A673 (cell line): ENCODE results near the gene NTN1. TPM values are rescaled to one million over a fixed set of nuclear protein-coding genes. Genes with fewer than 3 reads are reported as not detected.

Source experiments
- BruUV-seq: library from RNA; stranded (reverse); fragments of 400-500 nt; replicated peaks from 2 replicates; lab custom pipeline; 2021; lab: Mats Ljungman, UMichigan
- CTCF ChIA-PET: fragments of 300-600 bp; sonication (Branson Sonifier 250); formaldehyde crosslinking; loops from one replicate; lab custom pipeline; 2022; ENCODE audit warnings: antibody characterized with exemption; lab: Charles Lee
- POLR2A ChIA-PET: fragments of 300-600 bp; sonication (Branson Sonifier 250); formaldehyde crosslinking; loops from one replicate; lab custom pipeline; 2022; ENCODE audit warnings: antibody characterized with exemption; ENCODE audit not compliant: low non-redundant PET; lab: Charles Lee
- DNase-seq: peaks from one replicate; pipeline ENCODE4 v3.0.0-alpha.2; 2015; ENCODE audit warnings: low spot score
- H3K27ac ChIP-seq: fragments of 200-600 bp; sonication (generic); 2 replicates; pipeline ENCODE4 v1.5.1; 2016; ENCODE audit warnings: mixed run types, low read depth, mild to moderate bottlenecking, mixed read lengths, antibody characterized with exemption, low read length; ENCODE audit not compliant: poor library complexity, severe bottlenecking
- H3K27me3 ChIP-seq: fragments of 200-600 bp; sonication (generic); replicated peaks from 2 replicates; pipeline ENCODE4 v1.6.1; 2017; ENCODE audit warnings: mixed run types, low read depth, mild to moderate bottlenecking, mixed read lengths, antibody characterized with exemption, low read length; ENCODE audit not compliant: insufficient read depth, poor library complexity
- H3K36me3 ChIP-seq: fragments of 200-600 bp; sonication (generic); 2 replicates; pipeline ENCODE4 v1.6.1; 2016; ENCODE audit warnings: mixed run types, mild to moderate bottlenecking, mixed read lengths, antibody characterized with exemption, low read length; ENCODE audit not compliant: insufficient read depth, poor library complexity, severe bottlenecking
- H3K4me1 ChIP-seq: fragments of 200-600 bp; sonication (generic); 2 replicates; pipeline ENCODE4 v1.6.1; 2017; ENCODE audit warnings: mixed run types, mild to moderate bottlenecking, mixed read lengths, antibody characterized with exemption, low read length; ENCODE audit not compliant: insufficient read depth, poor library complexity, severe bottlenecking
- H3K4me3 ChIP-seq: fragments of 200-600 bp; sonication (generic); 2 replicates; pipeline ENCODE4 v1.5.1; 2016; ENCODE audit warnings: low read depth, mixed run types, mild to moderate bottlenecking, mixed read lengths, low read length; ENCODE audit not compliant: poor library complexity, severe bottlenecking
- H3K9me3 ChIP-seq: fragments of 200-600 bp; sonication (generic); 2 replicates; pipeline ENCODE4 v1.6.1; 2016; ENCODE audit warnings: mixed run types, low read depth, mild to moderate bottlenecking, mixed read lengths, antibody characterized with exemption, low read length; ENCODE audit not compliant: poor library complexity, severe bottlenecking
- EZH2 ChIP-seq: fragments of 200-600 bp; sonication (generic); IDR thresholded peaks from 2 replicates; pipeline ENCODE4 v1.6.1; 2017; ENCODE audit warnings: borderline replicate concordance, low read depth, mild to moderate bottlenecking, mixed read lengths, antibody characterized with exemption, low read length; ENCODE audit not compliant: poor library complexity, severe bottlenecking
- intact Hi-C: fragments of 100-400 bp; cut with micrococcal nuclease; formaldehyde crosslinking; loops from one replicate; pipeline ENCODE4 v1.10.0; 2022; ENCODE audit not compliant: unreplicated experiment
- total RNA-seq: library from RNA; stranded (reverse); gene quantifications from 2 replicates; pipeline ENCODE4 v1.2.3, GENCODE V29; 2021
- TF ChIP-seq, protein P1 (sequence below): fragments of 300-800, 200-600 bp; sonication (generic); conservative IDR thresholded peaks from 2 replicates; pipeline ENCODE4 v1.5.1; 2017; ENCODE audit warnings: low read depth, mild to moderate bottlenecking, antibody characterized with exemption, low read length, moderate library complexity, mixed read lengths

Gene NTN1
- total RNA-seq, 1 experiment from 2014 or later, result 4.3 TPM

DNA sequence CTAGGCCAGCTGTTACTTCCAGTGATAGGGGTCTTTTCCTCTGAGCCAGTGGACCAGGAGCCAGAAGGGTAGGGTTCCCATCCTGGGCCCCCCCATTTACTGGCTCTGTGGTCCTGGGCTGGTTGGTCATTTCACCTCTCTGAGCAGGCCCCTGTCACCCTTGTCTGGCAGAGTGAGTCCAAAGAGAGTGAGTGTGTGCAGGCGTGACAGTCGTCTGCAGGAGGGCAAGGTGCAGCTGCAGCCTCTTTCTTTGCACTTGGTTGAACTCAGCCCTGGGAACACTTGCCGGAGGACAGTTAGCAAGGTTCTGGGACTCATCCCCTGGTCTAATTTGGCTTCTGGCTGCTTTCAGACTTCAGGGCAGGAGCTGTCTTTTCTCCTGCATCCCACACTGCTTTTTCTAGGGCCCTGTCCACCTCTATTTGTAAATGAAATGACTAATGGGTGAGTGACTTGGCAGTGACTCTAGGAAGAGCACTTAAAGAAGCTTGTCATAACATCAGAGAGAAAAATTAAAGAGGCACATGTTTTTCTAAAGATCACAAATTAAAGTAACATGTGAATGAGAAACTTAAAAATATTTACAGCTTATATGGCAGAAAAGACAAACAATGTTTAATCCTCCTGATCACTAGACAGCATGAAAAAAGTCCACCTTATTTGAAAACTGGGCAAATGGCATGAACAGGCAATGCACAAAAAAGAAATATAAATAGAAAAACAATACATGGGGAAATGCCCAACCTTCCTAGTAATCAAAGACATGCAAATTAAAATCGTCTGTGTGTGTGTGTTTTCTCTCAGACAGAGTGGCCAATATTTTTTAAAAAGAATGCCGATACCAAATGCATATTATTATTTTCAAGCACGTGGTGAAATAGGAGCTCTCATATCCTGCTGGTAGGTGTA, 137.5 kb downstream of the NTN1 start:
- Histone ChIP-seq H3K9me3 (no peaks in the 10 kb centered on the region), H3K36me3 (no peaks in the 10 kb centered on the region), H3K27ac (no peak overlapping the region), H3K4me3 (no peak overlapping the region), H3K4me1 (no peaks in the 10 kb centered on the region), H3K27me3 (no peaks in the 10 kb centered on the region)
- intact Hi-C loops, result no loop called here
- CTCF ChIA-PET, result interaction anchor here (0.6 kb wide), 1 partner anchor 549 kb away, joined by 11 read pairs; no protein-coding TSS in a partner anchor
- no peak for TF ChIP-seq EZH2
- TF ChIP-seq, protein P1, sequence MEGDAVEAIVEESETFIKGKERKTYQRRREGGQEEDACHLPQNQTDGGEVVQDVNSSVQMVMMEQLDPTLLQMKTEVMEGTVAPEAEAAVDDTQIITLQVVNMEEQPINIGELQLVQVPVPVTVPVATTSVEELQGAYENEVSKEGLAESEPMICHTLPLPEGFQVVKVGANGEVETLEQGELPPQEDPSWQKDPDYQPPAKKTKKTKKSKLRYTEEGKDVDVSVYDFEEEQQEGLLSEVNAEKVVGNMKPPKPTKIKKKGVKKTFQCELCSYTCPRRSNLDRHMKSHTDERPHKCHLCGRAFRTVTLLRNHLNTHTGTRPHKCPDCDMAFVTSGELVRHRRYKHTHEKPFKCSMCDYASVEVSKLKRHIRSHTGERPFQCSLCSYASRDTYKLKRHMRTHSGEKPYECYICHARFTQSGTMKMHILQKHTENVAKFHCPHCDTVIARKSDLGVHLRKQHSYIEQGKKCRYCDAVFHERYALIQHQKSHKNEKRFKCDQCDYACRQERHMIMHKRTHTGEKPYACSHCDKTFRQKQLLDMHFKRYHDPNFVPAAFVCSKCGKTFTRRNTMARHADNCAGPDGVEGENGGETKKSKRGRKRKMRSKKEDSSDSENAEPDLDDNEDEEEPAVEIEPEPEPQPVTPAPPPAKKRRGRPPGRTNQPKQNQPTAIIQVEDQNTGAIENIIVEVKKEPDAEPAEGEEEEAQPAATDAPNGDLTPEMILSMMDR, result no peak
- BruUV-seq, result no TSS peak
- DNase-seq, result no peak
- POLR2A ChIA-PET, result no interaction called here

DNA sequence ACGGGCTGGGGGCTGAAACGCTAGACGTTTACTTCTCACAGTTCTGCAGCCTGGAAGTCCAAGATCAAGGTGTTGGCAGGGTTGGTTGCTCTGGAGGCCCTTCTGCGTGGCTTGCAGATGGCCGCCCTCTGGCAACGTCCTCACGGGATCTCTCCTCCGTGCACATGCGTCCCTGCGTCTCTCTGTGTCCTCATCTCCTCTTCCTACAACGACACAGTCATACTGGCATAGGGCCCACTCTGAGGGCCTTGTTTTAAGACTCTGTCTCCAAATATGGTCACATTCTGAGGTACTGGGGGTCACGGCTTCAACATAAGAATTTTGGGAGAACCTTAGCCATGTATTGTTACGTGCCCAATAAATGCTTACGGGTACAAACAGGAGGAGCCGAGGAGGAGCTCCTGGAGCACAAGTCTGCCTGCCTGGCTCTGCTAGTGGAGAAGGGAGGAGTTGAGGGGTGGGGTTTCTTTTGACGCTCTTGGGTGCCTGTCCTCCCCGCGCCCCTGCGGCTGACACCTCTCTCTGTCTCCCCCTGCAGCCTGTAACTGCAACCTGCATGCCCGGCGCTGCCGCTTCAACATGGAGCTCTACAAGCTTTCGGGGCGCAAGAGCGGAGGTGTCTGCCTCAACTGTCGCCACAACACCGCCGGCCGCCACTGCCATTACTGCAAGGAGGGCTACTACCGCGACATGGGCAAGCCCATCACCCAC, 141.1 kb downstream of the NTN1 start:
- H3K27ac ChIP-seq, result no peak overlapping the region
- H3K36me3 ChIP-seq, result no peaks in the 10 kb centered on the region
- DNase-seq, result peak; percentile 20
- no peaks in the 10 kb centered on the region for H3K4me1 ChIP-seq
- no peaks in the 10 kb centered on the region for H3K27me3 ChIP-seq
- CTCF ChIA-PET, result interaction anchor here (0.5 kb wide), 1 partner anchor 191 kb away, joined by 6 read pairs; no protein-coding TSS in a partner anchor
- POLR2A ChIA-PET, result no interaction called here
- no peaks in the 10 kb centered on the region for H3K9me3 ChIP-seq
- no peak for TF ChIP-seq EZH2
- TF ChIP-seq, protein P1, result peak; percentile 40
- no TSS peak for BruUV-seq
- intact Hi-C loops, result no loop called here
- no peak overlapping the region for H3K4me3 ChIP-seq

DNA sequence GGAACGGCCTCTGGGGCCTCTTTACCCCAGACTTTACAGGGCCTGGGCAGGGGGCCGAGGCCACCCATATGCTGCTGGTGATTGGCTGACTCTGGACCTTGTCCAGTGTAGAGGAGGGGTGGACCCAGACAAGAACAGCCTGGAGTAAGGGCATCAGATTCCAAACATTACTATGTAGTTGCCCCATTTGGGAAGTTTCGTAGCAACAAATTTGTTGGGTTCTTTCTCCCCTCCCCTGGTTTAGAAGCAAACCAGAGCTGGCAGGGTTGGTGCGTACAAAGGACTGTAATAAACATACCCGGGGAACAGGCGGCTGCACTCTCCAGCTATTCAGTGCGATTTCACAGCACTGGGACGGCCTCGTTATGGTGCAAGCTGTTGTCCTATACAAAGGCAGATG, 145.5 kb downstream of the NTN1 start:
- Histone ChIP-seq H3K36me3 (no peaks in the 10 kb centered on the region), H3K27ac (no peak overlapping the region), H3K27me3 (no peaks in the 10 kb centered on the region), H3K4me3 (no peak overlapping the region), H3K4me1 (no peaks in the 10 kb centered on the region), H3K9me3 (no peaks in the 10 kb centered on the region)
- CTCF ChIA-PET, result no interaction called here
- POLR2A ChIA-PET, result no interaction called here
- intact Hi-C loops, result no loop called here
- TF ChIP-seq, protein P1, result no peak
- no peak for TF ChIP-seq EZH2
- no peak for DNase-seq
- BruUV-seq, result no TSS peak
